HG03521 (cell line): ENCODE data around the gene SRGAP3.

Experiments
- ATAC-seq: cut with Tn5 transposase; IDR thresholded peaks from one replicate; pipeline ENCODE4 v1.9.1; 2021; ENCODE audit warnings: mild to moderate bottlenecking, moderate library complexity; ENCODE audit not compliant: unreplicated experiment

SRGAP3 gene

DNA sequence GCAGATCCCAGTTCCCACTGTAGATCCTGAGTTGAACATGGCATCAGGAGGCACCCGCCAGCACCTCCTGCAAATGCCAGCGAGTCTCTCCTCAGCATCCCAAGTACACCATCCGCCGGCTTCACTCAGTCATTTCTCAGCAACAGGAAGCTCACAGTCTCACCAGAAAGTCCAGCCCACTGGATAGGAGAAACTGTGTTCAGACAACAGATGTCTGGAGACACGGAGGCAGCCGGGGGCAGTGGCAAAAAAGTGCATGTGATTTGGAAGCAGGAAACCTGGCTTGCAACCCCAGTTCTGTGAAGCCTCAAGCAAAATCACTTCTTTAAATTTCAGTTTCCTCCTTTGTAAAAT, 68.7 kb downstream of the SRGAP3 start:
- ATAC-seq: no peak

DNA sequence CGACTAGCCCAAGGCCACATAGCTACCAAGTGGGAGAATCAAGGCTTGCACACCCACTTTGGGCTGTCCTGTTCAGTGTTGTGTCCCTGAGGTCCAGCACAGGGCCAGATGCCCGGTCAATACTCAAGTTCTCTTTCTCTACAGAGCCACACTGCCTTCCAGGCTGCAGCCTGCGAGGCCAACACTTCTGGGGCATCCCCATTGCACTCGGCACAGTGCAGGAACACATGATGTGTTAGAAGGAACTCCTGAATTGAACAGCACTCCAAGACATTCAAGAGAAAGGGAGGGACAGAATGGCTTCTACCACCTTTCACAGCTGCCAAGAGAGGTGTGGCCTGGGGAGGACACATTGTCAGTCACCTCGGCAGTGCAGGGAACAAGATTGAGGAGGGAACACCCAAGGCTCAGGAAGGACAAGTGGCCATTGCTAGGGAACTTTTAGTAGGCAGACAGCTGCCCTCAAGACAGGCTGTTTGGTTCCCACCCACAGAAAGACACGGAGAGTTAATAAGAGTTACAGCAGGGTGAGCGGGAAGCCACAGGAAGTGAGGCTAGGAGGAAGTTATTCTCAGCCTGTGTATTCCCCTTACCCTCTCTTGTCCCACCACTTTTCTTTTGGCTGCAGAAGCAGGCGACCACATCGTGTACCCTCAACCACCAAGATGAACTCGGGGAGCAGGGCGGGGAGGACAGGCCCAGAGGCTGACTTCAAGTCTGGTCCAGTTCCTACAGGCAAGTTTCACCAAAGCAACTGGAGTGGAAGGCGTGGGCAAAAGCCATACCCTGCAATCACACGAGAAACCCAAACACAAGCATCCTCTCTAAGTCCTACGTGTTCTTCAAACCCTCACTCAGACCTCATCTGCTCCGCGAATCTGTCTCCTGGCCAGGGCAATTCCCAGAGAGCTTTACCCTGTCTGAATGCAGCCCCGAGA, 69.4 kb downstream of the SRGAP3 start:
- peak; percentile 61 for ATAC-seq

DNA sequence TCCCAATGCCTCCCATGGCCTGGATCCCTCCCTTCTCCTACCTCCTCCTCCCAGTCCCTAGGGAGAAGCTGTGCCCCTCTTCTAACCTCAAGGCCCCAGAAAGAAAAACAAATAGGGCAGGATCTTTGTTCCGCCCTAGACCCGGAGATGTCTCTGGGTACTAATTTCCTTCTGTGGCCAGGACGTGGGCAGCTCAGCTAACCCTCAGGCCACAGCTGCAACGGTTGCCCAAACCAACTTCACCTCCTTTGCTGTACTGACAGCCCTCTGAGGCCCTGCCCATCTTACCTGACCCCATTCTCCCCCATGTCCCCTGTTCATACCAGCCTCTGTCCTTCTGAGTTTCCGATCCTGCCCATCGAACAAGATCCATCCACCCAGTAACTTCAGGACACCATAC, 70.7 kb downstream of the SRGAP3 start:
- no peak for ATAC-seq

DNA sequence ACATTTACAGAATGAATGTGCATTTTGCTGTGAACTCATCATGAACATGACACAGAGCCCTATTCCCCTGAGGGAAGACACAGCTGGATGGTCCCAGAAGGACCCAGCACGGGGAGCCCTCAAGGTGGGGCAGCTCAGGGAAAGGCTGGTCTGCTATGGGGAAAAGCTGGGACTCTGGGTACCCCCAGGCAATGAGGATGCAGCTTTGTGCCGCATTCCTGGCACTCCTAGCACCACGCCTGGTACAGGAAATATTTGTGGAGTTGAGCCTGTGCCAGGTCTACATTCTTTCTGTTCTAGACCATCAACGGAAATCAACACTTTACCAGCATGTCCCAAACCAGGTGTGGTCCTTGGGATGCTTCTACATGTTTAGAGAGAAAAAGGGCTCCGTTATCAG, 74.0 kb downstream of the SRGAP3 start:
- ATAC-seq: no peak

DNA sequence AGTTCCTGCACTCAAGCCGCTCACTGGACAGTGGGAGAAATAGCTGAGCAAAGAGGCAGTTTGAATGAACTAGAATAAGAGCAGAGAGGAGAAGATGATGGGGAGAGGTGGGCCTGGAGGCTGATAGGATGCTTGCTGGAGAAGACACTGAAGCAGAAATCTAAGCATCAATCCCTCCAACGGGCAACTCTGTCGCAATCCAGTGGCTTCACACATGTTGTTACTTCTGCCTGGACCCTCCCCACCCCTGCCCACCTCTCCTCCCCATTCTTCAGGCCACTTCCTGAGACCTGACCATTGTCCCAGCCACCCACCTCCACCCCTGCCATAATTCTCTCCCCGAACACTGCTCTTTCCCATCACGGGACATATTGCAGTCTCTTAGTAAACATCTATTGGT, 76.0 kb downstream of the SRGAP3 start:
- ATAC-seq: no peak

DNA sequence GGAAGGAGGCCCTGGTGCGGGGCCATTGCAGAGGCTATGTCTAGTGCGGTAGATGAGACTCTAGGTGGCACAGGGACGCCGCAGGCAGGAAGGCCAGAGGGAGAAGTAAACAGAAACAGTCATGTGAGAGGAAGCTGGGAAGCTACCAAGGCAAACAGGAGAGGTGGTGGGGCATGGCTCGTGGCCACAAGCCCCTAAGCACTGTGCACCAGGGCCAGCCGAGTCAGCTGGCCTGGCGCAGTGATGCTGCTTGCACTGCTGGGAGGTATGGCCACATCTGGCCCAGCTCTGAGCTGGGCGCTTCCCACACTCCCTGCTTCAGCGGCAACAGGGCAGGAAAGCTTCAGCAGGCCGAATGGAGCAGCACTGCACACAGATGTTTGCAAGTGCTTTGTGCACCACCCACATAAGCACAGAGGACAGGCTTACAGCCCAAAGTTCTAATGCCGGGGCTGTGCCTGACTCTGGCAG, 76.6 kb downstream of the SRGAP3 start:
- ATAC-seq: no peak

DNA sequence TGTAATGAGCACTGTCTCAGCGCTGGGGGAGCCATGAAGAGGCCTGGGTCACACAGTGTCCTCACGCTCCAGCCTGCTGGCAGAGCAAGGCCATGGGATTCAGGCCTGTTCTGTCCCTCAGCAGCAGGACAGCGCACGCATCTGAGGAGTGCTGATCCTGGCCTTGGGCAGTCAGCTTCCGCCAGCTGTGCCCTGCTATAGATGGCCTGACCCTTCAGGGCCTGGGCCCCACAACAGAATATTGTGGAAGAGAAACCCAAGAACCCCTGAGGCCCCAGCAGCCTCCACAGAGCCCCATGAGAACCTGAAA, 78.6 kb downstream of the SRGAP3 start:
- ATAC-seq: no peak

DNA sequence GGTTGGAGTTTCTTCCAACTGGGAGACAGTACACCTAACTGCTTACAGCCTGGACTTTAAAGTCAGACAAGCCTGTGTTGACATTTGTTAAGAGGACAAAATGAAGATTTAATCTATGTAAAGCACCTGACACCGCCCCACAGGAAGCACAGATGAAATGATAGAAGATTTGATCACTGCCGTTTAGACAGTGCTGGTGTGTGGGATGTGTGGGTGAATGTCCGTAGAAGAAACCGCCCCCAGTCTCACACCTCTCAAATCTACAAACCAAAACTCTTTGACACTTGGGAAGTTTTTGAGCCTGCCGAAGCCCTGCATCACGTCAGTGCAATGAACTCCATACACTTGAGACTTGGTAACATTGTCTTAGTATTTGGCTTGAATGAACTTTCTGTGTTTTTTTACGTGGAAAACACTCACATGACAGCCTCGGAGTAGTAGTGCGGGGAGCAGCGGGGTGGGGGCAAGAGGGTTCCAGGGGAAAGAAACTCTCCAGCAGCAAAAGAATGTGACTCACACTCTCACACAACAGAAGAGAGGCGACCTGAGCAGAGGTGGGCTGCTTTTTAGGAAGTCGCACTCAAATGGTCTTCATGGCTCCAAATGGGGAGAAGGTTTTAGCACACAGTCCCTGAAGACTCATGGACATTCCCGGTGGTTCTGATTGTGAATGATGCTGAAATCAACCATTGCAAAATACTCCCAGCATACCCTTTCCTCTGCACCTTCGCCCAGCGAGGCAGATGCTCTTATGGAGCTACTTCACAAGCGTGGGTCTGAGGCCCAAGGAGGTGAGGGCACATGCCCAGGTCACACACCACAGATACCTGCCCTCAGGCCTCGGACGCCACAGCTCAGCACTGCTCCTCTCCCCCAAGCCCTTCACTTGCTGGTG, 79.2 kb downstream of the SRGAP3 start:
- no peak for ATAC-seq

DNA sequence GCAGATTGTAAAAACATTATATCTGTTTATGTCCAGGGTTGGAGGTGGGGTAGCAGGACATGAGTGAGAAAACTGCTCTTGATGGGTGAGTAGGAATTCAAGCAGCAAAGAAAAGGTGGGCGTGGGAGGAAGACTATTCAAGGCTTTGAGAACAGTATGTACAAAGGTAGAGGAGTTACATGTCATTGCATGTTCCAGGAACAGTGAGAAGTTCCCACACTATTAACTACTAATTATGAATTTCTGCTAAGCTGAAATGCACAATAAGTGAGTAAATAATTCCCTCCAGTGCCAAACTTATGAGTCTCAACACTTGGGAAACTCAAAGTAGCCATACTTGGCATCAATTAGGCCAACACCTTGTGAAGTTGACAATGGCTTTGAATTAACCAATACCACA, 80.1 kb downstream of the SRGAP3 start:
- no peak for ATAC-seq

DNA sequence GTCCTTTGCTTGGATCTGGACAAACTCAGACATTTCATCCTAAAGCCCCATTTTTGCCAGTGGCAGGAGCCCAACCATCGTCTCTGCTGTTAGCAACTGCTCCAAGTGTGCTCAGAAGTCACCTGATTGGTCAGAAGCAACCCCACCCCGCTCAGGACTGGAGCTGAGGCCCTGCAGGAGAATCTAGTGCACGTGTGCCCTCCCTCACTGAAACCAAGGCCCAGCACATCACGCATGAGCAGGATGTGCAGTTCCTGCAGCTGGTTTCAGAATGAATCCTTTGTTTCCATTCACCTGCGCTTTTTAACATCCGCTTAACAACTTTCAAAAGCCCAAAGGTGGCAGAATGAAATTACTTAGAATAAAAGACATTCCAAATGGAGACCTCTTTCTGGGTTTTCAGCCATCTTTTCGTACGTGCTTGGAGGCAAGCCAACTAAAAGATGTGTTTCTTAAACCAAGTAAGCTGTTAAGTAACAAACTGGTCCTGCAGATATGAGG, 81.2 kb downstream of the SRGAP3 start:
- peak; percentile 98 for ATAC-seq

DNA sequence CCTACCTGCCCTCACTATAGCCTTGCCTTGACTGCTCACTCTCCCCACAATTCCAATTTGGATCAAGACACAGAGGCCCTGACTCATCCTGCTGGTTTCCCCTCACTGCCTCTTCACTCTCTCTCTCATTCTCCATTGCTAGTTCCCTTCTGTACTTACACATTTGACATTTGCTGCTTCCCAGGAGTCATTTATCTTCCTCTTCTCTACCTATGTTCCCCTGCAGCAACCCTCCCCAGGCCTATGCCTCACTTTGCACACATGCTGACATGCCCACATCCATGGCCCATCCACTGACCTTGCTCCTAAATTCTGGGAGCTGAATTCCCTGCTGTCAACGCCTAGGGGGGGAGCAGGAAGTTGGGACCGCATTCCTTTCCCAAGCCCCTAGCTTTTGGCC, 82.2 kb downstream of the SRGAP3 start:
- ATAC-seq: no peak

DNA sequence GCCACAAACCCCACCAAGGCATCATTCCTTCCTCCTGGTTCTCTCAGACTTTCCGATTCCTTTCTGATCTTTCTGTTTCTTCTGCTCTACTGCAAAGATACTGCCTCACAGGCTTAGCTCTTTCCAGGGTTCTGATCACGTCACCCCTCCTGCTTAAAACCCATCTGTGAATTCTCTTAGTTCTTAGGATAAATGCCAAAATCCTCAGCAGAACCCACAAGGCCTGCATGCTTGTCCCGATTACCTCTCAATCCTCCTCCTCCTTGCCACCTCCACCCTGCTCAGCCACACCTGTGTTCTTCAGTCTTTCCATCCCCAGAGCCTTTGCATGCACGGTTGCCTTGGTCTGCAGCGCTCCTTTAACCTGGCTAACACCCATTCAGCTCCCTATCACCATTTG, 84.0 kb downstream of the SRGAP3 start:
- ATAC-seq: no peak

DNA sequence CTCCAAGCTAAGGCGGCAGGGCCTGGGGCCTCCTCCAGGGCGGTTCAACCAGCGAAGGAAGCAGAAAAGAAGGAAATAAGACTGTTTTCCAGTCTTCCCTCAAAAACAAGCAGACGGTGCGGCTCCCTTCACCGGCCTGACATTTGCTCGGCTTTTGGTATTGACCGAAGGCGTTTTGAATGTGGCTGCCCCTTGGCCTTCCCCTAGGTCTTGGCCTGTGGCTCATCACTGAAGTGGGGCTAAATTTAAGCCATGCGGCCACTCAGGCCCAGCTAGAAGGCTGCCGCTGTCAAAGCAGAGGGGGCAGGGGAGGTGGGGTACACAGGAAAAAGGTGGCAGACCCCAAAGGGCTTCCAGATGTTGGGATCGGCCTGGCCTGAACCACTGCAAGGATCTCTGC, 86.2 kb downstream of the SRGAP3 start:
- no peak for ATAC-seq

DNA sequence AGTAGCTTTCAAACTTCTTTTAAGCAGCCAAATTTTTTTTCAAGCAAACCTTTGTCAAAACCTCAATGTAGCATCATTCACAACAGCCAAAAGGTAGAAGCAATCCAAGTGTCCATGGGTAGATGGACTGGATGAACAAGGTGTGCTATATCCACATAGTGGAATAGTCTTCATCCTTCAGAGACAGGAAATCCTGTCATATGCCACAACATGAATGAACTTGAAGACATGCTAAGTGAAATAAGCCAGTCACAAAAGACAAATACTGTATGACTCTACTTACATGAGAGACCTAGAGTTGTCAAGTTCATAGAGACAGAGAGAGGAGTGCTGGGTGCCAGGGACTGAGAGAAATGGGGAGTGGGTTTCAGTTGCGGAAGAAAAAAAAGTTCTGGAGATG, 87.6 kb downstream of the SRGAP3 start:
- ATAC-seq: no peak

DNA sequence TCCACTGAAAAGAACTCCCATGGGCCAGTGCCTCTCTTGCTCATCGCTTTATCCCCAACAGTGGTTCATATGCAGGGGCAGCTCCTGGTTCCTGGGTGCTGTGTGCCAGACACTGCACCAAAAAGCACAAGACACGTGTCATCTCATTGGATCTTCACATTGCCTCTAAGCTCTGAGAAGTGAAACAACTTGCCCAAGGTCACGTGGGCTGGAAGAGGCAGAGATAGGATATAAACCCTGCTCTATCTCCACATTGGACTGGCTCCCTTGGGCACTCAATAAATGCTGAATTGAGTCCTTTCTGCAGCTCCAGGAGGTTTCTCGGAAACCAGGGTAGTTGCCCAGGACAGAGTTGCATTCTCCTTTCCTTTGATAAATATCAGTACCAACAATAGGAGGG, 88.1 kb downstream of the SRGAP3 start:
- no peak for ATAC-seq

DNA sequence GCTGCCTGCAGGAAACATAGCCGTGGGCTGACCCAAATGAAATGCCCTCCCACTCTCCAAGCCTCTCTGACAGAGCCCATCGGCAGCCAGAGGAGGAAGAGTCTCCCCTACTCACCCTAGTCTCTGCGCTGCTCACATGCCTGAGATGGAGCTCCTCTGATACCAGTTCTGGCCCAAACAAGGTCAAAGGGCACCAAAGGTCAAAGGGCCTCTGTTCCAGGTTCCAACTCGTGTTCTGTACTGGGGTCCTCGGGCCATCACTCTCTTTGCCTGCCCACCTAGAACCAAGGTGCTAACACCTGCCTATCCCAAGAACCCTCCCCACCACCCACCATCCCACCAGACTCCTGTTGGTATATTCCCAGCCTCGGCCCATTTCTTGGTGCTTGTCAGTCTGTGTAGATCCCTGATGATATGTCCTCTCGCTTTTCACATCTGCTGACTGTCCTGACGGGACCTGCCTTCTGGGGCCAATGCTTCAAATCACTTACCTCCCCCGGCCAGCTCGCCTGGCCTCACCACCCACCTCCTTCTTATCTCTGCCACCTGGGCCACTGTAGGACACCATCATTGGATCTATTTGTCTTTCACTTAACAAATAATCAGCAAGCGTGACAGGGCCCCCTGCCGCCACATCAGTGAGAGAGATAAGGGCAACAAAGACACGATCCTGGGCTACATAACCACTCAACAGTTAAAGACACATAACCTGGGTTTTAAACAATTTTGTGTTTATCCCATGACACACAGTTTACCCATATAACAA, 90.4 kb downstream of the SRGAP3 start:
- ATAC-seq: no peak

DNA sequence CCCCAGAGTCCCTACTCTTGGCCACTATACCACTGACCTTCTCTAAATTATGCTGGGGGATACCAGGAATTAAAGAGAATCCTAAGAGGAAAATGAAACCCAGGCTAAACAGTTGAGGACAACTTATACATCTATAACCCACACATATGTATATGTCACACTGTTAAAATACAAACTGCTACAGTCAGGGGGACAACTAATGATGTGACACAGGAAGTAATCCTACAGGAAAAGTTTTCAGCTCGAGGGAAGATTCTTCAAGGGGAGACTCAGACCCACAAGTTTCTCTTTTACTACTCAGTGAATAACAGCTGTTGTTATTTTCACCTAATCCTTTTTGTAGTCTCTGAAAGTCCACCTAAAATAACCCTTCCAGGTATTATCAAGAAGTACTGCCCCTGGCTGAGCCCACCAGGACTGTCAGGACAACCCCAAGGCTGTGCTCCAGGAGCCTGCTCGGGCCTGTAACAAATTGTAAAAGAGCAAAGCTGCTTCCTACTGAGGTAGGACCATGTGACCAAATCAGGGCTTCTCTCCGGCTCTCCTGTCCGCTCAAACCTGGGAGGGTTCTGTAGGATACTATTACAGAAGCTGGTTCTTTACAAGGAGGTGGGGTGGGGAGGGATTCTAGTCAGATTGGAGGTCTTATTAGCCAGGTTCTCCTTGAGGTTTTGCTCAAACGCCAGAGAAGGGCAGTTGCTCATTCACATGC, 91.6 kb downstream of the SRGAP3 start:
- ATAC-seq: no peak

DNA sequence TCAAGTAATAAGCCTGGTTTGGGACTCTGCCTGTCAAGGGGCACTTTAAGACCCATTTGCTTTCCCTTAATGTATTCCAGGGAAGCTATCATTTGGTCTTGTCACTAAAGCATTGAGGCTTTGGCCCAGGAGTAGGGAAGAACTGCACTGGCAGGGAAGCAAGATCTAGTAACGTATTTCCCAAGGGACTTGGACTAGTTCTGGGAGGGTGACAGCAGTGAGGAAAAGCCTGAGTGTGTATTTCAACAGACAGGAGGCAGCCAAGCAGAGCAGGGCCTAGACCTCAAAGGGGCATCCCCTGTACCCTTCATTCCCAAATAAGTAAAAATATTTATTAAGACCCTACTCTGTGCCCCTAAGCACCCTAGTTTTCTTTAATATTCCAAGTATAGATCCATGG, 92.8 kb downstream of the SRGAP3 start:
- ATAC-seq: no peak

DNA sequence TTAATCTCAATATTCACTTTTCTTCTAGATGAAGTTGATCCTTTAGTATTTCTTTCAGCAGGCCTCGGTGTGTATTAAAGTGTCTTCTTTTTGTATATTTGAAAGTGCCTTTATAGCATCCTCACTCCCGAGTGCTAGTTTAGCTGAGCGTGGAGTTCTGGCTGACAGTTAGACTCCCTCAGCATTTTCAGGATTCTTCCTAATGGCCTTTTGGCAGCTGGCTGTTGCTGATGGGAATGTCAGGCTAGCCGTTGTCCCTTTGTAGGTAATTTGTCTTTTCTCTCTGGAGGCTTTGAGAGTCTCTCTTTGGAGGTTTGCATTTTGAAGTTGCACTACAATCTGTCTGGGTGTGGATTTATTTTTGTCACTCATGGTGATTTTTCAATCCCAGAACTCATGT, 94.4 kb downstream of the SRGAP3 start:
- ATAC-seq: no peak

DNA sequence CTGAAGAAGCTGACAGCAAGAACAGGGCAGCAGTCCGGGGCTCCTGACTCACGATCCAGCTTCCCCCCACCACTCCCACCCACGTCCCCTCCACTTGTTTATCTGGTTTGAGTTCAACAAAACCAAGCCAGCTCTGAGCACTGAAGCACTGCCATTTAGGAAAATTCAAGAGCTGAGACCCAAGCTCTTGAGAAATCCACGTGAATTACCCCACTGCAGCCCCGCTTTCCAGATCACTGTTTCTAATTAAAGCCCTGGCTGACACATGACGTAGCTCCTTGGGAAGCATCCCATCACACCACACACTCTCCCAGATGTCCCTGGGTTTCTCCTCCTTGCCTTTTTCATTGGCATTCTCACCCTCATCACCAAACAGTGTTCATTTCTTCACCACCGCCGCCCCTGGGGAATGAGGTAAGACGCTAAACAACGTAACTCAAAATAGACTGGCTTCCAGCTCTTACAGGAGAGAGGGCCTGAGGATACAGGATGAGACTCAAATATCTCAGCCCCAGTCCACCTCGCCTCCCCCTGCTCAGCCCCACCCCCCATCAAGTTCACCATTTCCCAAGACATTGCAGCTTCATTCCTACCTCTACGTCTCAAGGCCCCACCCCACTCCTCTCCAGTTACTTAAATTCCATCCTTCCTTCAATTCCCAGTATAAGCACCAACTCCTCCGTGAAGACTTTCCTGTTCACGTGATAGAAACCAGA, 95.4 kb downstream of the SRGAP3 start:
- no peak for ATAC-seq
